CD4-positive, alpha-beta T cell (primary cell): ENCODE measurements around the gene MAT1A. TPM values are rescaled to one million over a fixed set of nuclear protein-coding genes. Genes with fewer than 3 reads are reported as not detected.

ENCODE experiments used
- ATAC-seq: fragments of 200-7000 bp; cut with Tn5 transposase; one replicate; pipeline ENCODE4 v1.10.0; 2022; ENCODE audit warnings: mild to moderate bottlenecking; ENCODE audit not compliant: poor library complexity
- CTCF ChIA-PET: fragments of 350-600 bp; sonication (Branson Sonifier 250); formaldehyde crosslinking; loops from one replicate; lab custom pipeline; 2021; ENCODE audit warnings: antibody characterized with exemption, inconsistent platforms; lab: Charles Lee
- POLR2A ChIA-PET: fragments of 350-600 bp; sonication (Branson Sonifier 250); formaldehyde crosslinking; loops from one replicate; lab custom pipeline; 2021; ENCODE audit warnings: antibody characterized with exemption, inconsistent platforms; lab: Charles Lee
- DNase-seq, 14 experiments: peaks; one replicate each; pipeline ENCODE4 v3.0.0-alpha.2; 2013 to 2020; ENCODE audit warnings: mixed read lengths in 2 of 14
- H3K27ac ChIP-seq, 2 donors: one replicate each; pipeline versions ENCODE4 v1.5.1 to v1.7.0; 2013; ENCODE audit warnings: low read length in 2 of 2, low read depth in 1 of 2, mild to moderate bottlenecking in 1 of 2
- H3K27me3 ChIP-seq, 2 experiments: 1 replicate in 1 of 2; 2 replicates in 1 of 2; pipeline versions ENCODE4 v1.6.1 to v1.7.0; 2013; ENCODE audit warnings: low read length in 2 of 2, control low read depth in 1 of 2, mild to moderate bottlenecking in 1 of 2, moderate library complexity in 1 of 2; ENCODE audit not compliant: insufficient read depth in 2 of 2, control insufficient read depth in 1 of 2
- H3K36me3 ChIP-seq: one replicate; pipeline ENCODE4 v1.6.1; 2013; ENCODE audit warnings: low read length, control low read depth; ENCODE audit not compliant: insufficient read depth
- H3K4me1 ChIP-seq: one replicate; pipeline ENCODE4 v1.6.1; 2013; ENCODE audit warnings: low read length, control low read depth; ENCODE audit not compliant: insufficient read depth
- H3K4me3 ChIP-seq: one replicate; pipeline ENCODE4 v1.5.1; 2013; ENCODE audit warnings: mild to moderate bottlenecking, low read length, moderate library complexity
- H3K9me3 ChIP-seq, 2 experiments: 1 replicate in 1 of 2; 2 replicates in 1 of 2; pipeline versions ENCODE4 v1.6.1 to v1.7.0; 2013; ENCODE audit warnings: low read length in 2 of 2, mild to moderate bottlenecking in 2 of 2, control low read depth in 1 of 2, moderate library complexity in 1 of 2; ENCODE audit not compliant: control insufficient read depth in 1 of 2, insufficient read depth in 1 of 2
- H3K27ac Mint-ChIP-seq: one replicate; pipeline ENCODE4 v1.8.0; 2020; ENCODE audit warnings: mixed read lengths
- H3K27me3 Mint-ChIP-seq: one replicate; pipeline ENCODE4 v1.8.0; 2021; ENCODE audit warnings: mixed read lengths
- H3K36me3 Mint-ChIP-seq: one replicate; pipeline ENCODE4 v1.8.0; 2021; ENCODE audit warnings: low read depth, mixed read lengths
- H3K4me1 Mint-ChIP-seq: one replicate; pipeline ENCODE4 v1.8.0; 2021; ENCODE audit warnings: low read depth, mixed read lengths
- H3K4me3 Mint-ChIP-seq: one replicate; pipeline ENCODE4 v1.8.0; 2020; ENCODE audit warnings: mild to moderate bottlenecking, mixed read lengths
- H3K9me3 Mint-ChIP-seq: one replicate; pipeline ENCODE4 v1.8.0; 2020; ENCODE audit warnings: mixed read lengths
- intact Hi-C, 2 experiments: fragments of 100-400 bp; cut with DNase I in 1 of 2; cut with micrococcal nuclease in 1 of 2; formaldehyde crosslinking; loops; one replicate each; pipeline versions ENCODE4 v1.15.1 to v1.9.0; 2023 to 2025; cut with DNase I, micrococcal nuclease
- total RNA-seq, 174 experiments: library from RNA in 2 of 174; stranded (reverse) in 2 of 174; gene quantifications; one replicate each; pipeline ENCODE4 v1.2.3 and lab custom pipeline; 2021 to 2026
- TF ChIP-seq, protein P1 (sequence below): fragments of 200-600 bp; IDR thresholded peaks from one replicate; pipeline ENCODE4 v1.8.0; 2022; ENCODE audit warnings: antibody characterized with exemption, mild to moderate bottlenecking

Gene MAT1A
- total RNA-seq, 2 experiments from 2014 or later: not detected

DNA sequence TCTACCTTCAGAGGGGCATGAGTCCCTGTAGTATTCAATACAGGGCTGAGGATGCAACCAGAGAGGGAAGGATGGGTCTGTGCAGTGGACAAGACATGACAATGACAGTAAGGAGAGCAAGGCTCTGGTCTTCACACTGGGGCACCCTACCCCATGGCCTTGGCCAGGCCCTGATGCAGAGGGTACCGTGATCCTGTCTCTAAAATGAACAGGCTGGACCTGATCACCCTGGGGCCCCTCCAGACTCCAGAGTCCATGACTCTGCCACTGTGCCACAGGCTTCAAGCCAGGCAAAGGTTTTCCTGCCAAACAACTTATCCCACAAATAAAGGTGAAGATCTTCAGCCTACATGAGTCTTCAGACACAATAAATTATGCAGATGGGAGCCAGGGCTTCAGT, 4.9 kb downstream of the MAT1A start:
- H3K27me3 ChIP-seq: no peaks in the 10 kb centered on the region
- no peaks in the 10 kb centered on the region for H3K36me3 ChIP-seq
- no peak overlapping the region for H3K4me3 Mint-ChIP-seq
- no peak overlapping the region for H3K27ac ChIP-seq
- H3K27ac Mint-ChIP-seq: no peak overlapping the region
- CTCF ChIA-PET: no interaction called here
- H3K9me3 ChIP-seq: no peaks in the 10 kb centered on the region
- no peaks in the 10 kb centered on the region for H3K4me1 ChIP-seq
- peaks cover 8% of the 10 kb centered on the region for H3K27me3 Mint-ChIP-seq
- H3K36me3 Mint-ChIP-seq: no peaks in the 10 kb centered on the region
- intact Hi-C loops: no loop called here
- H3K4me1 Mint-ChIP-seq: no peaks in the 10 kb centered on the region
- ATAC-seq (no peak), DNase-seq (no peak)
- H3K9me3 Mint-ChIP-seq: no peaks in the 10 kb centered on the region
- no peak overlapping the region for H3K4me3 ChIP-seq
- POLR2A ChIA-PET: no interaction called here
- TF ChIP-seq, protein P1, sequence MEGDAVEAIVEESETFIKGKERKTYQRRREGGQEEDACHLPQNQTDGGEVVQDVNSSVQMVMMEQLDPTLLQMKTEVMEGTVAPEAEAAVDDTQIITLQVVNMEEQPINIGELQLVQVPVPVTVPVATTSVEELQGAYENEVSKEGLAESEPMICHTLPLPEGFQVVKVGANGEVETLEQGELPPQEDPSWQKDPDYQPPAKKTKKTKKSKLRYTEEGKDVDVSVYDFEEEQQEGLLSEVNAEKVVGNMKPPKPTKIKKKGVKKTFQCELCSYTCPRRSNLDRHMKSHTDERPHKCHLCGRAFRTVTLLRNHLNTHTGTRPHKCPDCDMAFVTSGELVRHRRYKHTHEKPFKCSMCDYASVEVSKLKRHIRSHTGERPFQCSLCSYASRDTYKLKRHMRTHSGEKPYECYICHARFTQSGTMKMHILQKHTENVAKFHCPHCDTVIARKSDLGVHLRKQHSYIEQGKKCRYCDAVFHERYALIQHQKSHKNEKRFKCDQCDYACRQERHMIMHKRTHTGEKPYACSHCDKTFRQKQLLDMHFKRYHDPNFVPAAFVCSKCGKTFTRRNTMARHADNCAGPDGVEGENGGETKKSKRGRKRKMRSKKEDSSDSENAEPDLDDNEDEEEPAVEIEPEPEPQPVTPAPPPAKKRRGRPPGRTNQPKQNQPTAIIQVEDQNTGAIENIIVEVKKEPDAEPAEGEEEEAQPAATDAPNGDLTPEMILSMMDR: no peak

DNA sequence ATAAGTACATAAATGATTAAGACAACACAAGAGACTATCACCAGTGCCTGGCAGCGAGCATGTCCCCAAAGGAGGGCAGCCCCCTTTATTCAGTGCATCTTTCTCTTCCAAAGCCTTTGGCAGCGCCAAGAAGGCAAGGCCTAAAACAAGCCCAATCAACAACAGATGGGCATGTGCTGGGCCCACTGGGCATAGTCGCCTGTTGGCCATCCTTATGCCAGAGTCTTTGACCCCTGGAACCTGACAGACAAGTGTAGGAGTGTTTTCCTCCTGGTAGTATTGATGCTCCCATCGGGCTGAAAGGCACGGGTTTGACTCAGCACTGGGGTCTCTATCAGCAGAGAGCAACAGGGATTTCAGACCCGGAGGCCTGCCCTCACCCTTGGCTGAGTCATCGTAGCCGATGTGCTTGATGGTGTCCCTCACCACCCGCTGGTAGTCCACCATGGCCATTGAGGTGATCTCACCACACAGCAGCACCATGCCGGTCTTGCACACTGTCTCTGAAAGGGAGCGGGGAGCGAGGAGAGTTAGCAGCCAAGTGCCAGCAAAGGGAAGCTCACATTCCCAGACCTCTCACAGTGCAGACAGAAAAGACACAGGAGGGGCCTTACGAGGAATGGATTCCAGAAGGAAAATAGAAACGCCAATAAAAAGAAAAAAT, 5.8 kb downstream of the MAT1A start:
- Mint-ChIP-seq H3K9me3 (no peaks in the 10 kb centered on the region), H3K27ac (no peak overlapping the region), H3K4me1 (no peaks in the 10 kb centered on the region), H3K36me3 (no peaks in the 10 kb centered on the region), H3K4me3 (no peak overlapping the region), H3K27me3 (no peaks in the 10 kb centered on the region)
- Histone ChIP-seq H3K9me3 (no peaks in the 10 kb centered on the region), H3K4me1 (no peaks in the 10 kb centered on the region), H3K27ac (no peak overlapping the region), H3K27me3 (no peaks in the 10 kb centered on the region), H3K36me3 (no peaks in the 10 kb centered on the region), H3K4me3 (no peak overlapping the region)
- intact Hi-C loops: no loop called here
- POLR2A ChIA-PET: no interaction called here
- ATAC-seq (no peak), DNase-seq (no peak)
- TF ChIP-seq, protein P1: no peak
- CTCF ChIA-PET: no interaction called here

DNA sequence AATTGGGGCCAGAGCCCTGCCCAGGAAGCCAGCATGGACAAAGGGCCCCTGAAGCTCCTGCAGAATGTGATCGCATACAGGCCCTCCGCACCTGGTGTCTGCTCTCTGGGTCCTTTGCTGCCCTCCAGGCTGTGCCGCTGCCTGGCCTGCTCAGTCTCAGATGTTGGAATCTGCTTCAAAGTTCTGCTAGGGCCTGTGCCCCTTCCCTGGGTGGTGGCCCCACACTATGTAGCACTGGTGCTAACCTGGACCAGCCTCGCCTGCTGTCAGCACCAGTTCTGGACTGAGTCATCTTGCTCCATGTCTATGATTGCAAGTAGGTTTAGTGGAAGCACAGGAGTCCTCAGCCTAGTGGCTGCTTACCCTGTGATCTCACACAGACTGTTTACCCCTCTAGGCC, 6.3 kb downstream of the MAT1A start:
- ChIA-PET POLR2A (no interaction called here), CTCF (no interaction called here)
- H3K4me3 ChIP-seq: no peak overlapping the region
- no peak for DNase-seq
- no peak for ATAC-seq
- TF ChIP-seq, protein P1: no peak
- H3K4me1 Mint-ChIP-seq: no peaks in the 10 kb centered on the region
- H3K27me3 ChIP-seq: no peaks in the 10 kb centered on the region
- H3K4me3 Mint-ChIP-seq: no peak overlapping the region
- H3K36me3 ChIP-seq: no peaks in the 10 kb centered on the region
- no peaks in the 10 kb centered on the region for H3K27me3 Mint-ChIP-seq
- no peaks in the 10 kb centered on the region for H3K9me3 ChIP-seq
- H3K27ac Mint-ChIP-seq: no peak overlapping the region
- H3K27ac ChIP-seq: no peak overlapping the region
- H3K36me3 Mint-ChIP-seq: no peaks in the 10 kb centered on the region
- no peaks in the 10 kb centered on the region for H3K9me3 Mint-ChIP-seq
- H3K4me1 ChIP-seq: no peaks in the 10 kb centered on the region
- intact Hi-C loops: no loop called here
